Muscle of arm (tissue), 12 donors: ENCODE measurements around the gene LRRC75A. TPM values are rescaled to one million over a fixed set of nuclear protein-coding genes. Genes with fewer than 3 reads are reported as not detected.

ENCODE experiments used
- DNase-seq: peaks from one replicate; pipeline ENCODE4 v3.0.0-alpha.2; 2013
- polyA plus RNA-seq, 12 donors: library from polyadenylated mRNA; unstranded; fragments of 120-200 nt; gene quantifications; one replicate each; pipeline ENCODE4 v1.2.1, GENCODE V29; 2013; ENCODE audit not compliant: insufficient read length in 12 of 12

LRRC75A gene
- polyA plus RNA-seq, 12 donors: 4.7 to 16.6 (median 5.8) TPM; not detected in 1

DNA sequence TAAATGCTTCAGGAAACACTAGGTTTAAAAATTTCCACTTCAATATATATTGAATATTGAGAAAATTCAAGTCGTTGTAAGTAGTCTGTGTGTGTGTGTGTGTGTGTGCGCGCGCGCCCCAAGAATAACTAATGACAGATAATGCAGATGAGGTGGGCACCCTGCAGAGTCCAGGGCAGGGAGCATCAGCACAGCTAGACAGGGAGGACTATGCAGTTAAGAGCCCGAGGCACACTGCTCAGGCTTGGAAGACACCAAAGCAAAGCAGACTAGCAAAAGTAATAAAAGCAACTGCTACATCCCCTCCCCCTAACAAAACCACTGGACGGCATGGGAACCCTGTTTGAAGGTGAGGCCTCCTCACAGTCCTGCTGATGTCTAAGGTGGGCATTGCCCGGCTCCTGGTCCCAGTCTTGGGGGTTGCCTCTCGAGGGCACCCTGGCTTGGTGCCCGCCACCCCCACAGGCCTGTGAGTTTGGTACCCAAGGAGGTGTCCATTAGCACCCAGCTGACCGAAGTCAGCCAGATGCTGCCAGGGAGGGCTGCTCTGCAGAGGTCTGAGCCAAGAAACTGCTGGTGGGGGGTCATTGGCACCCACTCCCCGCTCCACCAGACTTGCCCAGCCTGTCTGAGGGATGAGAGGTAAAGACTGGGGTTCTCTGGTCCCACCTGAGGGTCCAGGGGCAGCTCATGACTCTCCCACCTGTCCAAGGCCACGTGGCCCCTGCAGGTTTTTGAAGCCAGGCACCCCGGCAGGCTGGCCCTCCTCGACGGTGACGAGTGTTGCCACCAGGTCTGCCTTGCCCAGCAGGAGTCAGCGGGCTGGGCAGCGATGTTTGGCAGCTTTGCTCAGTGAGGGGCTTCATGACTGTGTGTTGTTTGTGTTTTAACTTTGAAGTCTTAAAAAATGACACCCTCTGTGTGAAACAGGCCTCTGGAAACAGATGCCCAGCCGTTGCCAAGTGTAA lies 18.7 kb downstream of the LRRC75A start:
- no peak for DNase-seq

DNA sequence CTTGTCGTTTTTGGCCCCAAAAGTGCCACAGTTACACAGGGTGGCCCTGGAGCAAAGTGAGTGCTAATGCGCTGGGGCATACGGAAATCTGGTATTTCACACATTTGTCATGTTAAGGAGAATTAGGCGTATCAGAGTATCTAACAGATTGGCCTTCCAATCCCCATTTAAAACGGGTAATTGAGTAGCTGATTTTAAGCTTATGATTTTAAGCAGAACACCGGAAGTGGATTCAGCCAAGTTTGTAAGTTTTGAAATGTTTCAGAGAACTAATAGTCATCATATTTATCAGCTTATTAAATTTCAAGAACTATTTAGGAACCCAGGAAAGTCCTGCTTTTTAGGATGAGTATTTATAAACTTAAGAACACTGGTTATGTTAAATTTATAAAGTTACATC lies 19.5 kb downstream of the LRRC75A start:
- no peak for DNase-seq

DNA sequence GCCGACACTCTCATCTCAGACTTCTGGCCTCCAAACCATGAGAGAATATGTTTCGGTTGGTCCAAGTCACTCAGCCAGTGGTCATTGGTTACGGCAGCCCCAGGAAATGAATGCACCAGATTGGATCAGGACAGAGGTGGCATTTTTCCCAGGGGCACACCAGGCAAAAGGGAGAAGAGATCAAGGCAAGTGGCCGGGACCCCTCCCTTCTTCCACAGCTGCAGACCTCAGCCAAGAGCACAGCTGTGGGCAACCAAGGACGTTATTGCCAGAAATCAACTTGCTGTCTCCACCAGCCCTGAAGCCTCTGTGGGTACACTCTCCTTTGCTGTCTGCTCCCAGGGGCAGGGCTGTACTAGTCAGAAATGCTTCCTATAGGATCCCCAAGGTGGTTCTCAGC lies 20.7 kb downstream of the LRRC75A start:
- no peak for DNase-seq

DNA sequence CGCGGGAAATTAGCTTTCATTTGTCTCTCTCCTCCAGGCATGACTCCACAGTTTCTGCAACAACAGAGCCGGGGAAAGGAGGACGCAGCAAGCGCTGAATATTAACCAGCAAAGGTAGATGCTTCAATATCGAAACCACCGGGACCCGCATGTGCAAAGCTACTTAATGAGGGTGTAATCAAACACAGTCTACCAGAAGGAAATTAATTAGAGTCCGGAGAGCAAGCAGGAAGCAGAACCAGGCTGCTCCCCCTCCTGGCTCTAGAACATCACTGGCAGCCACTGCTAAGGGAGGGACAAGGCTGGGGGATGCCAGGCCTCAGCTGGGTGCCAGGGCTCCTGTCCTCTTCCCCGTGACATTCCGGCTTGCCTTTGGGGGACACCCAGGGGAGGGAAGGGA lies 21.7 kb downstream of the LRRC75A start:
- DNase-seq: no peak

DNA sequence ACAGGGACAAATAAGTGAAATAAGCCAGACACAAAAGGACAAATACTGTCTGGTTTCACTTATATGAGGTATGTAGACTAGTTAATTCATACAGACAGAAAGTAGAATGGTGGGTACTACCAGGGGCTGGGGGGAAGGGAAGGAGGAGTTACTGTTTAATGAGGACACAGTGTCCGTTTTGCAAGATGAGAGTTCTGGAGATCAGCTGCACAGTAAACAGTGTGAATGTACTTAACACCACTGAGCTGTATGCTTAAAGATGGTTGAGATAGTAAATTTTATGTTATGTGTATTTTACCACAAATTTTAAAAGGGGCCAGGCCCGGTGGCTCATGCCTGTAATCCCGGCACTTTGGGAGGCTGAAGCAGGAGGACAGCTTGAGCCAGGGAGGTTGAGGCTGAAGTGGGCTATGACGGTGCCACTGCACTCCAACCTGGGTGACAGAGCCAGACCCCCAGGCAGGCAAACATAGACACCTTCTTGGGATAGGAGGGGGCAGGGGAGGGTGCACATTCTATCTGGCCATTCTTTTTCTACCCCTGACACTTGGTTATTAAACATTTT lies 23.5 kb downstream of the LRRC75A start:
- no peak for DNase-seq

DNA sequence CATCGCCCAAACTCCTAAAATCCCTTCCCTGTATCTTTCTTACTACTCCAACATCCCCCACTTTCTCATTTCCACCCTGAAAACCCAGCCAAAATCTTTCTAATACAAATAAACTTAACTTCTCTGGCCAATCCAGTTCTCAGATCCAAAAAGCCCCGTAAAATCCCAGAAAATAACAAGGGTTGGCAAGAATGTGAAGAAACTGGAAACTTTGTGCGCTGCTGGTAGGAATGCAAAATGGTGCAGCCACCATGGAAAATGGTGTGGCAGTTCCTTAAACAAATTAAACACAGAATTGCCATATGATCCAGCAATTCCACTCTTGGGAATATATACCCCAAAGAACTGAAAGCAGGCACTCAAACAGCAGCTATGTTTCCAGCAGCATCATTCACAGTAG lies 24.1 kb downstream of the LRRC75A start:
- DNase-seq: no peak

DNA sequence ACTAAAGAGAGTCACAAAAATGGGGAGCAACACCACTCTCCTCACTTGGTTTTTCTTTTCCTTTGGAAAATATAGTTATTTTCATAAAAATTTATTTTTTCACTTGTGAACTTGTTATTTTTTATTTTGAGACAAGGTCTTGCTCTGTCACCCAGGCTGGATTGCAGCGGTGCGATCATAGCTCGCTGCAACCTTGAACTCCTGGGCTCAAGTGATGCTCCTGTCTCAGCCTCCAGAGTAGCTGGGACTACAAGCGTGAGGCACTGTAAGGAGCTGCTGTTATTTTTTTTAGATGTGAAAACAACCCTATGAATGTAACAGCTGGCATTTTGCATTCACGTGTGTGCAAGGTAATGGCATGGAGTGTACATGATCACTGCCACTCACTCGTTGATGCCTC lies 24.9 kb downstream of the LRRC75A start:
- no peak for DNase-seq

DNA sequence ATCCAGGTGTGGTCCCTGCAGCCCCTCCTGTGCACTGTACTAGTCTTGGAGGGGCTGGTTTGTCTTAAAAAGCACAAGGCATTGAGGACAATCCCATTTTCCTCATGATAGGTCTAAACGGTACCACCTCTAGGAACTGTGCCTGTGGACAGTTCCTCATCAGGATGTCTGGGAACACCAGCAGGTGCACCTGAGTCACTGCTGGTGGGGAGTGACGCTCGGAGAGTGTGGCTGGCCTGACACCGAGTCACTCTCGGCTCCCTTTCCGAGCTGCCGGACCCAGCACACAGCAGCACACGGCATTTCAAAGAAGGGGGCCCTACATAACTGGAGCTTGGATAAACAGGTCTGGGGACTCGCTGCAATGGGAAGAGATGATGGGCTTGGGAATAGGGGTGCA lies 25.6 kb downstream of the LRRC75A start:
- DNase-seq: no peak

DNA sequence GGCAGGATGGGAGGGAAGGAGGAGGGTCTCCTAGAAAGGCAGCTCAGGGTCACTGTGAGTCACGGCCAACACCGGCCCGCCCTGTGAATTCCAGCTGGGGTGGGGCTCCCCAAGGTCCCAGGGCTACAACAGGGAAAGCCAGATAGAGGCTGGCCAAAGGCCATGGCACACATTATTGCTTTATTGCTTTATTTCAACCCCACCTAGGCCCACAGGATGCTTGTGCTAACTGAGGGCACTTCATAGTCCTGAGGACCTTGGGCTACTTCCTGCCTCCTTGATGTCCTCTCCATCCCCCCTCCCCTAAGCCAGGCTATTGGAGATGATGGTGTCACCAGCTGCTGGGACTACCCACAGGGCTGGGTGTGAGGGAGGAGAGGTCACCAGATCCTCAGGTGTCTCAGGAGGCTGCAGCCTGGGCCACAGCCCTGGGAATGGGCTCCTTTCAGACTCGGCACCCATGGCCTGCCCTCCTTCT lies 26.1 kb downstream of the LRRC75A start:
- DNase-seq: no peak

DNA sequence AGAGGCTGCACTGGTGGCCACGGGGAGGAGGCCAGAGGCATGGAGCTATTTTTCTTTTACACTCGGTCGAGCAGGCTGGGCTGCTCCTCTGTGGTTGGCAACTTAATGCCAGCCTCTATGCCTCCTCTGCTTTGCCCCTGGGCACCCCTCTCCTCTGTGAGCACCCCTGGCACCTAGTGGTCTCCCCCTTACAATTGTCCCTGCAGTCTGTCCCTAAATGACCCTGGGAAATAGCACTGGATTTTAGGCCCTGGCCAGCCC lies 27.0 kb downstream of the LRRC75A start:
- no peak for DNase-seq

DNA sequence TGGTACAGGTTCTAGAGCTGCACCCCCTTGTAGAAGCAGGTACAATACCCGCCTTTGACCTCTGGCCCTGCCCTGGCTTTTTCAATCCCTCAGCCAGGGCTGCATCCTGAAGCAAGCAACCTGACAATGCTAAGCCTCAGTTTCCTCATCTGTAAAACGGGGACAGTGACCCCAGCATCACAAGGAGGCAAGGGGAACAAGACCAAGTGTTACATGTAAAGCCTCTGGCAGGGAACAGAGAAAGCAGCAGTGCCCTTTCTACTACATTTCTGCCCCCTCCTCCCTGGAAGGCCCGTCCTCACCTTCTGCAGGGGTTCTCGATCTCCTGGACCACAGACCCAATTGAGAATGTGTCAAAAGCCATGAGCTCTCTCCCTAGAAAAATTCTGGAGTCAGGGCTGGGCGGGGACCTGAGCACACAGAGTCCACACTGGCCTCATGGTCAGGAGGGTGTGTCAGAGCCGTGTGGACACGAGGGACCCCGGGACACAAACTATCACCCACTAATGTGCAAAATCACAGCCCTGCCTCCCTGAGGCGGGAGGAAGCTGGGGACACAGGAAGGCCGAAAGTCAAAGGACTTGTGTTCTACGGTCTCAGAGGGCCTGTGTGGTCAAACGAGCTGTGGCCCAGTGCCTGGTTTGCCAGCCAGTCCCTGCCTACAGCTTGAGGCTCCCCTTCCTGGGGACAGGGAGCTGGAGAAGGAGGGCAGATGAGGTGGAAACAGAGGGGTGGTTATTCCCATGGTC lies 27.5 kb downstream of the LRRC75A start:
- no peak for DNase-seq

DNA sequence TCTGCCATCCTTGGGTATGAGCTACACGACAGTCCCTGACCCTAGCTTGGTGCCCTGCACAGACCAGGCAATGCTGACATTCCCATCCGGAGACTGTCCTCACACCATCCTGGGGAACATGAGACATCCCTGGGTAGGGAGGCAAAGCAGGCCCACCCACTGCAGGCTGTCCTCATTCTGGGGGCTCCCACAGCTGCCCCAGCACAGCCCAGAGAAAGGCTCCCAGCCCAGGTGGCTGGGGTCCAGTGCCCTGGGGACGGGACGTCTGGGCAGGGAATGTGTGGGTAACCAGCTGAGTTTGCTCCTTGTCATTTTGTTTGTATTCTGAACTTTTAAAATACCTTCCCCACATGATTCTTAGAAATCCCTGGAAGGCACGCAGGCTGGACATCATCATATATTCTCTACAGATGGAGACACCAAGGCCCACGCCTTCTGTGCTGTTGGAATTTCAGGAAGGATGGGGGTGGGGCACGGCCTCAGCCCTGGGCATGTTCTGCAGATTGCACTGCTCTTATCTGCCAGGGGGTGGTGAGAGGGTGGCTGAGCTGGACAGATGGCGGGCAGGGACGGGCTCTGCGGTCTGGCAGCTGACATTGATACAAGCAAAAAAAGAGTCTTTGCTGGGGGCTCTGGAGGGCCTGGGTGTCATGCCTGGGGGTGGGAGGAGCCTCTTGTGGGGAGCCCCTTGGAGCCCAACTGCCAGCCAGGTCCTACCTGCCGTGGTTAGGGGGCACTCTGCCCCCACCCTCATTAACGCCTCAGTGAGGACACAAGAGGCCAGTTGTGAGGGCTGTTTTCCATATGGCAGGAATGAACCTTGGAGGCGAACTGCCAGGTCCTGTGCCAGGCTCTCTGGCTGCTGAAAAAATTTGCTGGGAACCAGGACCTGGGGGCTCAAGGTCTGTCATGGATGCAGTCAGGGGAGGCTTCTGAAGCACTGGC lies 28.4 kb downstream of the LRRC75A start:
- DNase-seq: no peak

DNA sequence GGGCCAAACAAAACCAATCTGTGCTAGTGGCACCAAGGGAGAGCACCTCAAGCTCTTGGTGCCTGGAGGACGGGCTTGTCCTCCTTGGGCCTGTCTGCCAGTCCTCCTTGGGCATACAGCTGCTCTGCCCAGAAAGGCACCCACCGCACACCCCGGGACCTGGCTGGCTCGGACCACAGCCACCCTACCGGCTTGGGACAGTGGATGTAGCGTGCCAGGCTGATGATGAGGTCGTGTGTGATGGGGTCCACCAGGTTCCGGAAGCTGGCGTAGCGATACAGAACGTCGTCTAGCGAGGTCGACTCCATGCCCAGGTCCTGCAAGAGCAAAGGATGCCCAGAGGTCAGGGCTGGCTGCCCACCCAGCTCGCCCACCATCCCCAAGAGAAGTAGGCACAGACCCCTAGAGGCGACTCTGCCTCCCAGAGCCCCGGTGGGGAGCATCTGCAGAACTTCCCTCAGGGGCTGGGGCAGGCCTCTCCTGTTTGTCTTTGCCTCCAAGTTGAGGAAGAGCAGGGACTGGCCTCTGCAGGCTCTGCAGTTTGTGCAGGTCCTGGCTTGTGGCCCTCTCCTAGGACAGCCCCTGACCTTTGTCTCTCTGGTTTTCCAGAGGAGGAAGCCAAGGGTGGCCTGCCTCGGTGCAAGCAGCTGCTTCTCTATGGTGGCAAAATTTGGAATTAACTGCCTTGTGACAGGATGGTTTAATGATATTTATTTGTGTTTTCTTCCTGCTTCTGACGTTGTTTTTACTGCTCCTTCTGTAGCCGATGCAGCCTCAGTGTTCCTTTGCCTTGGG lies 29.7 kb downstream of the LRRC75A start:
- no peak for DNase-seq

DNA sequence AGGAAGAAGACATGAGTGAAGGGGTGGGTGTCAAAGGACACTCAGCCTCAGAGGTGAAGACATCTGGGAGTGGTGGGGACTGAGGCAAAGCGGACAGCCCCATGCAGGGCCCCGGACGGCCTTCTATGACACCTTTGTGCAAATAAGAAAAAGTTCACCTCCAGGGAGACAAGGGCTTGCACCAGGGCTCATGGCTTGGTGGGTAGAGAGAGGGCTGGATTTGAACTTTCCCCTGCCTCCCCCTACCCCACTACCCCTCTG lies 30.5 kb downstream of the LRRC75A start:
- no peak for DNase-seq

DNA sequence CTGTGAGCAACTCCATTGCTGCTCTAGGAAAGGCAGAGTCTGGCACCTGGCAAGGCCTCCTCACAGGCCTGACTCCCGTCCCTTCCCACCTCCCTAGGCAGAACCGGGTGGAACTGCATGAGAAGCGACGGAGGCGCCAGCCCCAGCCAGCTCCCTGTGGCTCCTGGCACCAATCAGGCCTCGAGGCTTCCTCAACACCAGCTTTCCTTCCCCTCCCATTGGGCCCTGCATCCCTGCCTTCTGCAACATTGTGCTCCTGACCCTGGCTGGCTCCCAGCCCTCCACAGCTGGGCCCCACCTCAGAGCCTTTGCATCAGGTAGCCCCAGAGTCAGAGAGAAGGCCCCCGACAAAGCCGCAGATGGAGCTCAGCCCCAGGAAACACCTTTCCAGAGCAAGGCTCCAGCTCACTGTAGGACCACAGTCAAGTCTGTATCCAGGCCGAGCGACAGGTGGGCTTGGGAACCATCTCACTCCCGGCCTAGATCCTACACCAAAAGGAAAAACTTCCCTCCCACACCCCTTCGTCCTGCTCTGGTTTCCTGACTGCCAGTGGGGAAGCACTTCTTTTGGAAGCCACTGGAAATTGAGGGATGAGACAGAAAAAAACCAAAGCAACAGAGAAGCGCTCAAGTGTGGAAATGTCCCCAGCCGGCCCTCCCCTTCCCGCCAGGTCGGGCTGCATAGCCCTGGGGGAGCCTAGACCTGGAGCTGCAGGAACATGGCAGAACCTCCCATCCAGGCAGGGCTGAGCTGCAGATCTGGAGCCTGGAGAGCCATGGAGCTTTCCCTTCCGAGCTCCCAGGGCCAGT lies 31.0 kb downstream of the LRRC75A start:
- no peak for DNase-seq

DNA sequence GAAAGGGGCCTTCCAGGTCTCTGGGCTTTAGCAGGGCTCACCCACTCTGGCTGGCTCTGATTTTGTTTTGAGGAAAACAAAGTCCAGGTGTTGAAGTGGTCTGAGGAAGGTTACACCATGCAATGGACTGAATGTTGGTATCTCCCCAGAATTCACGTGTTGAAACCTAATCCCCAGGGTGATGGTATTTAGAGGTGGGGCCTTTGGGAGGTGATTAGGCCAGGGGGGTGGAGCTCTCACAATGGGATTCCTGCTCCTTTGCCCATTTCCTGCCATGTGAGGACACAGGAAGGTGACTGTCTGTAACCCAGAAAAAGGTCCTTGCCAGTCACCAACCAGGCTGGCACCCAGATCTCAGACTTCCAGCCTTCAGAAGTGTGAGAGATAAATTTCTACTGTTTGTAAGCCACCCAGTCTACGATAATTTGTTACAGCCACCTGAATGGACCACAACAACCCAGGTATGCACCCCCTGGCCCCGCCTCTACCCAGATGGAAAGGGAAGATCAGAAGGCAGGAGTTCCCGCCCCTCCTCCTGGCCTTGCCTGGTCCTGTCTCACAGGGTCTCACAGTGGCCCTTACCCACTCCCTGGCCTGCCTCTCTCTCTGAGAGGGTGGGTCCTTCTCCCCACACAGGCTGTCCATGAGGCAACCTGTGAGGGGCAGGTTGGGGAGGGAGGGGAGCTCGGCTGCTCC lies 32.0 kb downstream of the LRRC75A start:
- DNase-seq: no peak

DNA sequence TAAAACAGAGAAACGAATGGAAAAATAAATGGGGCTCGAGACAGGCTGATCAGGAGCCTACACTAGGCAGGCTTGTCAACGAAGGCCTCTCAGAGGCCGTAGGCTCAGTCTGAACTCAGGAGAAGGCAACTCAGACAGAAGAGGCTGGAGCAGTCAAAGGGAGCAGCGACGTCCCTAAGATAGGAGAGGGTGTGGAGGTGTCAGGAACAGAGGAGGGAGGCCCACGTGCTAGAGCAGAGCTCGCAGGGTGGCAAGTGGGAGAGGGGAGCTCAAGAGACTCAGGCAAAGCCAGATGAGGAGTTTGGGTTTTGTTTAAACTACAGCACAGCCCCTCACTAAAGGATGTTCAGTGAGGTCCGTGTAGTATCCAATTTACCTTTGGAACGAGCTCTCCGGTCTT lies 32.7 kb downstream of the LRRC75A start:
- no peak for DNase-seq

DNA sequence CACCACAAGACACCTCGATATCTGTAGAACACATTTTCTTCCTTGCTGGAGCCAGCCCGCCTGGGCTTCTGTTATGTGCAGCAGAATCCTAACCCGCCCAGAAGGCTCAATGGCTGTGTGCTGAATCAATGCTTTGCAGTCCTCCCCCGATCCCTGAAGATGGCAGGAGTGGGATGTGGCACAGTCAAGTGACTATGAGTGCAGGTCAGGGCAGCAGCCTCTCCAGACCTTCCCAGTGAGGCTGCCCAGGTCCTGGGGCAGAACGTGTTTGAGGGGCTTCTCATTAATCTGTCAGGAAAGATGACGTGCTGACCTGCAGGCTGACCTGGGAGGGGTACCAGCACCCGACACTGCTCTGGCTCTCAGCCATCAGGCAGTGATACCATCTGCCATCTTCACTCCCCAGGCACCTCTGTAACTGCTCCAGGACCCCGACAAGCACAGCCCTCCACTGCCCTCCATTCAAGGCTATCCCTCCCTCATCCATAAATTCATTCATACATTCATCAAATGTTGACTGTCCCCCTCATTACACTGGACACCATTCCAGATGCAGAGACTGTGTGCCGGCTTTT lies 35.2 kb downstream of the LRRC75A start:
- no peak for DNase-seq
